ENCODE results near the gene WDR45. TPM values are rescaled to one million over a fixed set of nuclear protein-coding genes. Genes with fewer than 3 reads are reported as not detected.

Gene WDR45
- total and polyA plus RNA-seq, 9 donors: 55.3 to 89.7 (median 76.5) TPM

DNA sequence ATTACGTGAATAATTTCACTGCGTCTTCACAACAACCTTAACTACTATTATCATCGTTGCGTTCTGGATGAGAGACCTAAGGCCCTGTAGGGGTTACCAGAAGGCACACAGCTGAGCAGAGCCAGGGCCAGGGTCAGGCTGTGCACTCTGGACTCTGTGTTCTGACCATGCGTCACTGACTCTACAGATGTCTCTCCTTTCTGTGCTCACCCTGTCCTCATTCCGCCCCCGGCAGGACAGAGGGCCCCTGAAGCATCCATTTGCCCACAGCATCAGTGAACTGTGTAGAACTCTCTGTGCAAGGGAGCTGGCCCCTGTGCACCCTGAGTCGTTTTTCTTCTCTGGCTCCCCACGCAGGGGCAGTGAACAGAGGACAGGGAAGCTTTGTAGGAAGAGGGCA, 22.5 kb upstream of the WDR45 start:
- Histone ChIP-seq H3K36me3 (no peaks in the 10 kb centered on the region), H3K4me3 (no peak overlapping the region), H3K4me1 (ENCODE audit: insufficient read depth) (no peaks in the 10 kb centered on the region), H3K27me3 (no peaks in the 10 kb centered on the region), H3K9me3 (no peaks in the 10 kb centered on the region), H3K27ac (no peak overlapping the region)
- TF ChIP-seq, protein P1, sequence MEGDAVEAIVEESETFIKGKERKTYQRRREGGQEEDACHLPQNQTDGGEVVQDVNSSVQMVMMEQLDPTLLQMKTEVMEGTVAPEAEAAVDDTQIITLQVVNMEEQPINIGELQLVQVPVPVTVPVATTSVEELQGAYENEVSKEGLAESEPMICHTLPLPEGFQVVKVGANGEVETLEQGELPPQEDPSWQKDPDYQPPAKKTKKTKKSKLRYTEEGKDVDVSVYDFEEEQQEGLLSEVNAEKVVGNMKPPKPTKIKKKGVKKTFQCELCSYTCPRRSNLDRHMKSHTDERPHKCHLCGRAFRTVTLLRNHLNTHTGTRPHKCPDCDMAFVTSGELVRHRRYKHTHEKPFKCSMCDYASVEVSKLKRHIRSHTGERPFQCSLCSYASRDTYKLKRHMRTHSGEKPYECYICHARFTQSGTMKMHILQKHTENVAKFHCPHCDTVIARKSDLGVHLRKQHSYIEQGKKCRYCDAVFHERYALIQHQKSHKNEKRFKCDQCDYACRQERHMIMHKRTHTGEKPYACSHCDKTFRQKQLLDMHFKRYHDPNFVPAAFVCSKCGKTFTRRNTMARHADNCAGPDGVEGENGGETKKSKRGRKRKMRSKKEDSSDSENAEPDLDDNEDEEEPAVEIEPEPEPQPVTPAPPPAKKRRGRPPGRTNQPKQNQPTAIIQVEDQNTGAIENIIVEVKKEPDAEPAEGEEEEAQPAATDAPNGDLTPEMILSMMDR (IDR thresholded peaks at IDR 0.05): no peak
- TF ChIP-seq POLR2A (IDR thresholded peaks at IDR 0.05) (no peak), EP300 (IDR thresholded peaks at IDR 0.05) (no peak)
- 71 to 73% (median 71%) methylated on average over 9 of the region's 9 CpGs for WGBS, 3 donors
- no peak for DNase-seq
- intact Hi-C loops (cut with DNase I): no loop called here

DNA sequence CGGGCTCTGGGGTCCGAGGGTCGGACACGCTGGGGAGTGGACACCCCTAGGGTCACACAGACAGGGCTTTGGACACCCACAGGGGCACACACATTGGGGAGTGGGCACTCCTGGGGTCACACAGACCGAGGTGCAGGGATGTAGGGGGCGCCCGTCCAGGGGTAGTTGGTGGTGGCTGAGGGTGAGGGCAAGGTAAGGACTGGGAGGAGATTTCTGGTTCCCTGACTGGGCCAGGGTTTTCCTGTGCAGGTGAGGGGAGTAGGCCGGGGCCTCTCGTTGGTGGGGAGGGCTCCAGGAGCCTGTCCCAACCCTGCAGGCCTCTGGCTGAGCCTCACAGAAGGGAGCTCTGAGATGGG, 21.9 kb upstream of the WDR45 start:
- intact Hi-C loops (cut with DNase I): no loop called here
- TF ChIP-seq EP300 (IDR thresholded peaks at IDR 0.05) (no peak), POLR2A (IDR thresholded peaks at IDR 0.05) (no peak)
- TF ChIP-seq, protein P1 (IDR thresholded peaks at IDR 0.05): no peak
- no peak for DNase-seq
- Histone ChIP-seq H3K36me3 (no peaks in the 10 kb centered on the region), H3K4me3 (peak overlapping the region; percentile 43), H3K4me1 (ENCODE audit: insufficient read depth) (no peaks in the 10 kb centered on the region), H3K27ac (peak overlapping the region in 1 of 2 donors; percentile 49), H3K27me3 (no peaks in the 10 kb centered on the region), H3K9me3 (no peaks in the 10 kb centered on the region)
- WGBS, 3 donors: 43 to 47% (median 46%) methylated on average over 8 to 9 of the region's 9 CpGs

DNA sequence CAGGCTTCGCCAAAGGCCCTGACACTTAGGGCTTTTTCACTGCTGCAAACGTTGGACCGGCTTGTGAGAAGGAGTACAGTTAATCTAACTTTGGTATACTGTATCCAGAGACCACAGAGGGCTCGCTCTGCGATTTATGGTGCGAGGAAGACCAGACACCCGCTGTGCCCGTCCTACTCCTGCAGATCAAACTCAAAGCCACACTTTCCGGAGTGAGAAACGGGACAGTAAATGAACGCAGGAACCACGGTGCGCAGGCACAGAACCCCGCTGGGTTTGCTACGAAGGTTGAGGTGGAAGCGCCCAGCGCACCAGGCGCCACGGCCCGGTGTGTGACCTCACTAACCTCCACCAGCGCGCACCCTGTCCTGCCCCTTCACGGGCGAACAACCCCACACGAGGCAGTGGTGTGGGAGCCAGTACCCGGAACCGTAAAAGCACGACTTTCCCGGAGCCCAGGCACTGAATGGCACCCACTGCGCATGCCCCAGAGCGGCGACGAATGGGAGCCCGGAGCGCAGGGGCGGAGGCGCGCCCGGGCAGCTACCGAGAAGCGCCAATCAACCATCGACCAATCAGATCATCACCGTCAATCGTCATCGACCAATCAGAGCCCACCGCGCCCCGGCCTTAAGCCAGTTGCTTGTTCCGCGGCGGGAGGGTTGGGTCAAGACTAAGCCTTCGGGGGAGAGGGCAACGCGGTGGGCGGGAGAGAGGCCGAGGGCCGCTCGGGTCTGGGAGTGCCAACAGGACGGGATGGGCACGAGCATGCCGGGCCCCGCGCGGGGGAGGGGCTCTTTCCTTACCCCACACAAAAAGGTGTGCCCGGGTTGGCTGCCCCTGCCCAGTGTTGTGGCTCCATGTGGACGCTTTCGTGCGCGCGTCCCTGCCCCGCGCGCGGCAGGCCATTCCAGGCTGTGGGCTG, 21.3 kb upstream of the WDR45 start:
- Histone ChIP-seq H3K4me1 (ENCODE audit: insufficient read depth) (no peaks in the 10 kb centered on the region), H3K36me3 (no peaks in the 10 kb centered on the region), H3K27me3 (no peaks in the 10 kb centered on the region), H3K27ac (peak overlapping the region in 1 of 2 donors; percentile 61), H3K4me3 (peak overlapping the region; percentile 46), H3K9me3 (no peaks in the 10 kb centered on the region)
- WGBS, 3 donors: 35 to 56% (median 47%) methylated on average over 67 to 74 of the region's 74 CpGs
- DNase-seq: peak; percentile 84 to 91 (median 87)
- peak; percentile 39 for TF ChIP-seq POLR2A (IDR thresholded peaks at IDR 0.05)
- TF ChIP-seq, protein P1 (IDR thresholded peaks at IDR 0.05): no peak
- TF ChIP-seq EP300 (IDR thresholded peaks at IDR 0.05): no peak
- intact Hi-C loops (cut with DNase I): no loop called here

DNA sequence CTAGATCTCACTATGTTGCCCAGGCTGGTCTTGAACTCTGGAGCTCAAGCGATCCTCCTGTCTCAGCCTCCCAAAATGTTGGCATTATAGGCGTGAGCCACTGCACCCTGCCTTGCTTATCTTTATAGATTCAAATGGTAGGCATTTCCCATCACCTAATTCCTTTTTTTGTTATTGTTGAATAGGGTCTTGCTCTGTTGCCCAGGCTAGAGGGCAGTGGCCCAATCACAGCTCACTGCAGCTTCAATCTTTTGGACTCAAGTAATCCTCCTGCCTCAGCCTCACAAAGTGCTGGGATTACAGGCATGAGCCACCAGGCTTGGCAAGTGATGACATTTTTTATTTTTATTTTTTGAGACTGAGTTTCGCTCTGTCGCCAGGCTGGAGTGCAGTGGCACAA, 16.7 kb upstream of the WDR45 start:
- Histone ChIP-seq H3K4me1 (ENCODE audit: insufficient read depth) (no peaks in the 10 kb centered on the region), H3K27me3 (no peaks in the 10 kb centered on the region), H3K4me3 (no peak overlapping the region), H3K36me3 (no peaks in the 10 kb centered on the region), H3K9me3 (no peaks in the 10 kb centered on the region), H3K27ac (no peak overlapping the region)
- intact Hi-C loops (cut with DNase I): loop anchor here in 1 of 4 donors (5.0 kb wide), 1 partner anchor 1644 kb away; no protein-coding TSS in a partner anchor
- TF ChIP-seq POLR2A (IDR thresholded peaks at IDR 0.05): no peak
- TF ChIP-seq, protein P1 (IDR thresholded peaks at IDR 0.05): no peak
- TF ChIP-seq EP300 (IDR thresholded peaks at IDR 0.05): no peak
- no peak for DNase-seq
- WGBS, 3 donors: 91 to 95% (median 91%) methylated on average over 4 of the region's 4 CpGs
